HG02571 (cell line): ENCODE results near the gene MYO1A.
"Not testable (repeated sequence)": the region's sequence is repeated elsewhere in the genome, so short reads cannot be mapped to it uniquely, and the experiment has no call there.

Experiments
- ATAC-seq: cut with Tn5 transposase; IDR thresholded peaks from one replicate; pipeline ENCODE4 v1.9.1; 2021; ENCODE audit warnings: mild to moderate bottlenecking, moderate library complexity; ENCODE audit not compliant: unreplicated experiment

The MYO1A gene

GRCh38 chr12:57019983-57020719 lies 29.8 kb downstream of the MYO1A start:
- no peak for ATAC-seq

- no peak for ATAC-seq
Measured at GRCh38 chr12:57018906-57019305, 31.0 kb downstream of the MYO1A start.

GRCh38 chr12:57018353-57018752 lies 31.6 kb downstream of the MYO1A start:
- ATAC-seq: not testable (repeated sequence)

GRCh38 chr12:57016348-57016747 lies 33.6 kb downstream of the MYO1A start, which contains the start of gene TAC3:
TAC3 (minus strand) TSS chr12:57016529; CDS start chr12:57015797, 732 bp downstream.
- ATAC-seq: no peak

- ATAC-seq: peak; percentile 77
Measured at GRCh38 chr12:57012600-57013465, 37.1 kb downstream of the MYO1A start.

GRCh38 chr12:57011438-57012424 lies 38.2 kb downstream of the MYO1A start:
- ATAC-seq: no peak

- no peak for ATAC-seq
Measured at GRCh38 chr12:57010627-57011247, 39.2 kb downstream of the MYO1A start.

- ATAC-seq: no peak
Measured at GRCh38 chr12:57009949-57010626, 39.8 kb downstream of the MYO1A start.

GRCh38 chr12:57008178-57008577 lies 41.8 kb downstream of the MYO1A start:
- ATAC-seq: no peak

- no peak for ATAC-seq
Measured at GRCh38 chr12:57006809-57007475, 43.0 kb downstream of the MYO1A start.

GRCh38 chr12:57005980-57006808 lies 43.7 kb downstream of the MYO1A start, which contains the start of gene ZBTB39:
ZBTB39 (minus strand) TSS chr12:57006546; CDS start chr12:57004917, 1,629 bp downstream.
- peak; percentile 68 for ATAC-seq

- no peak for ATAC-seq
Measured at GRCh38 chr12:57004651-57005050, 45.3 kb downstream of the MYO1A start.

- no peak for ATAC-seq
Measured at GRCh38 chr12:57003395-57003794, 46.5 kb downstream of the MYO1A start.

- ATAC-seq: no peak
Measured at GRCh38 chr12:57001448-57001906, 48.5 kb downstream of the MYO1A start.

GRCh38 chr12:57000393-57000792 lies 49.5 kb downstream of the MYO1A start:
- ATAC-seq: no peak

GRCh38 chr12:56999456-56999855 lies 50.5 kb downstream of the MYO1A start:
- ATAC-seq: no peak

GRCh38 chr12:56998981-56999380 lies 50.9 kb downstream of the MYO1A start:
- peak; percentile 81 for ATAC-seq

GRCh38 chr12:56998316-56998715 lies 51.6 kb downstream of the MYO1A start:
- ATAC-seq: no peak
